ENCODE results near the gene CRYBG2.
A peak's percentile ranks its signal among the peaks of the same experiment; 100 is the strongest.

CRYBG2 gene

GRCh38 chr1:26277719-26278118 is 76.2 kb downstream of the CRYBG2 start:
- no peak for TF ChIP-seq ZNF384 (IDR thresholded peaks at IDR 0.05)
- no peak for TF ChIP-seq SUZ12 (IDR thresholded peaks at IDR 0.05)
- TF ChIP-seq PKNOX1 (IDR thresholded peaks at IDR 0.05): no peak
- TF ChIP-seq CTBP1 (IDR thresholded peaks at IDR 0.05; ENCODE audit: borderline replicate concordance): no peak
- ChIA-PET CTCF (interaction anchor here (1.0 to 1.2 kb wide), 3 partner anchors 8 to 114 kb away, joined by 3 to 5 read pairs (median 3); no protein-coding TSS in a partner anchor), POLR2A (no interaction called here)
- no peak for DNase-seq (ENCODE audit: extremely low spot score)

- DNase-seq (ENCODE audit: extremely low spot score): no peak
- CTCF ChIA-PET: interaction anchor here (1.0 to 1.2 kb wide), 3 partner anchors 8 to 114 kb away, joined by 3 to 5 read pairs (median 3); no protein-coding TSS in a partner anchor
- TF ChIP-seq ELF4 (IDR thresholded peaks at IDR 0.05): no peak
- TF ChIP-seq SUZ12 (IDR thresholded peaks at IDR 0.05): no peak
- TF ChIP-seq CTBP1 (IDR thresholded peaks at IDR 0.05; ENCODE audit: borderline replicate concordance): no peak
- POLR2A ChIA-PET: no interaction called here
Observed at GRCh38 chr1:26277261-26277661, 76.7 kb downstream of the CRYBG2 start.

- ChIA-PET CTCF (interaction anchor here (0.6 to 2.2 kb wide), 8 partner anchors 8 to 149 kb away, joined by 3 to 9 read pairs (median 4); no protein-coding TSS in a partner anchor), POLR2A (no interaction called here)
- TF ChIP-seq FOXM1 (IDR thresholded peaks at IDR 0.05; ENCODE audit: borderline replicate concordance): no peak
- no peak for TF ChIP-seq PKNOX1 (IDR thresholded peaks at IDR 0.05)
- TF ChIP-seq SUZ12 (IDR thresholded peaks at IDR 0.05): no peak
- no peak for TF ChIP-seq SP1 (IDR thresholded peaks at IDR 0.05)
- no peak for TF ChIP-seq ZNF384 (IDR thresholded peaks at IDR 0.05)
- no peak for TF ChIP-seq HDGF (IDR thresholded peaks at IDR 0.05; ENCODE audit: borderline replicate concordance)
- TF ChIP-seq NFRKB (IDR thresholded peaks at IDR 0.05): no peak
- TF ChIP-seq FOXA1 (IDR thresholded peaks at IDR 0.05): no peak
- no peak for TF ChIP-seq L3MBTL2 (conservative IDR thresholded peaks at IDR 0.05)
- no peak for TF ChIP-seq ARNT (IDR thresholded peaks at IDR 0.05)
- TF ChIP-seq ELF4 (IDR thresholded peaks at IDR 0.05): no peak
- no peak for TF ChIP-seq LEF1 (IDR thresholded peaks at IDR 0.05; ENCODE audit: borderline replicate concordance)
- no peak for TF ChIP-seq CTBP1 (IDR thresholded peaks at IDR 0.05; ENCODE audit: borderline replicate concordance)
- no peak for TF ChIP-seq TARDBP (IDR thresholded peaks at IDR 0.05)
- TF ChIP-seq BHLHE40 (IDR thresholded peaks at IDR 0.05; ENCODE audit: borderline replicate concordance): no peak
- TF ChIP-seq FOXK2 (IDR thresholded peaks at IDR 0.05): no peak
- no peak for DNase-seq (ENCODE audit: extremely low spot score)
Observed at GRCh38 chr1:26276432-26276838, 77.5 kb downstream of the CRYBG2 start.

- TF ChIP-seq L3MBTL2 (conservative IDR thresholded peaks at IDR 0.05) (no peak), HDGF (IDR thresholded peaks at IDR 0.05; ENCODE audit: borderline replicate concordance) (no peak), PKNOX1 (IDR thresholded peaks at IDR 0.05) (peak; percentile 24; the same call in 1 of the 2 replicates)
- DNase-seq (ENCODE audit: extremely low spot score): peak; percentile 78
- CTCF ChIA-PET: interaction anchor here (0.6 to 2.2 kb wide), 12 partner anchors 9 to 149 kb away, joined by 3 to 9 read pairs (median 4); no protein-coding TSS in a partner anchor
- POLR2A ChIA-PET: interaction anchor here (0.6 kb wide), 2 partner anchors 42 to 102 kb away, joined by 3 read pairs; partner anchors contain the start of gene CEP85
Observed at GRCh38 chr1:26275580-26276431, 78.1 kb downstream of the CRYBG2 start.

GRCh38 chr1:26274801-26275425 is 79.0 kb downstream of the CRYBG2 start:
- no peak for TF ChIP-seq L3MBTL2 (conservative IDR thresholded peaks at IDR 0.05)
- TF ChIP-seq LEF1 (IDR thresholded peaks at IDR 0.05; ENCODE audit: borderline replicate concordance): no peak
- no peak for TF ChIP-seq FOXK2 (IDR thresholded peaks at IDR 0.05)
- no peak for TF ChIP-seq FOXM1 (IDR thresholded peaks at IDR 0.05; ENCODE audit: borderline replicate concordance)
- TF ChIP-seq FOXA1 (IDR thresholded peaks at IDR 0.05): no peak
- TF ChIP-seq PKNOX1 (IDR thresholded peaks at IDR 0.05): no peak
- no peak for TF ChIP-seq SUZ12 (IDR thresholded peaks at IDR 0.05)
- no peak for TF ChIP-seq ELF4 (IDR thresholded peaks at IDR 0.05)
- TF ChIP-seq TARDBP (IDR thresholded peaks at IDR 0.05): no peak
- TF ChIP-seq NFRKB (IDR thresholded peaks at IDR 0.05): no peak
- TF ChIP-seq ZNF384 (IDR thresholded peaks at IDR 0.05): no peak
- no peak for TF ChIP-seq BHLHE40 (IDR thresholded peaks at IDR 0.05; ENCODE audit: borderline replicate concordance)
- no peak for TF ChIP-seq ARNT (IDR thresholded peaks at IDR 0.05)
- TF ChIP-seq SP1 (IDR thresholded peaks at IDR 0.05): no peak
- no peak for TF ChIP-seq HDGF (IDR thresholded peaks at IDR 0.05; ENCODE audit: borderline replicate concordance)
- DNase-seq (ENCODE audit: extremely low spot score): no peak
- POLR2A ChIA-PET: interaction anchor here (0.6 kb wide), 1 partner anchor 103 kb away, joined by 3 read pairs; no protein-coding TSS in a partner anchor
- CTCF ChIA-PET: interaction anchor here (0.8 to 2.2 kb wide), 5 partner anchors 10 to 116 kb away, joined by 4 to 9 read pairs (median 6); no protein-coding TSS in a partner anchor
